HG02981 (cell line): ENCODE data around the gene SLCO4A1.

ENCODE experiments used
- ATAC-seq: cut with Tn5 transposase; IDR thresholded peaks from one replicate; pipeline ENCODE4 v1.9.1; 2021; ENCODE audit warnings: mild to moderate bottlenecking, moderate library complexity; ENCODE audit not compliant: unreplicated experiment

The SLCO4A1 gene

GRCh38 chr20:62710221-62710885 lies 68.0 kb downstream of the SLCO4A1 start:
- no peak for ATAC-seq

GRCh38 chr20:62710886-62711702 lies 68.8 kb downstream of the SLCO4A1 start:
- ATAC-seq, result no peak

GRCh38 chr20:62711703-62712101 lies 69.4 kb downstream of the SLCO4A1 start:
- ATAC-seq, result no peak

GRCh38 chr20:62712606-62713005 lies 70.3 kb downstream of the SLCO4A1 start:
- no peak for ATAC-seq

- no peak for ATAC-seq
Measured at GRCh38 chr20:62714006-62714405, 71.7 kb downstream of the SLCO4A1 start.

- no peak for ATAC-seq
Measured at GRCh38 chr20:62714799-62715198, 72.5 kb downstream of the SLCO4A1 start.

- no peak for ATAC-seq
Measured at GRCh38 chr20:62715201-62715600, 72.9 kb downstream of the SLCO4A1 start.

GRCh38 chr20:62716198-62716940 lies 74.1 kb downstream of the SLCO4A1 start:
- ATAC-seq, result no peak

GRCh38 chr20:62716941-62717310 lies 74.6 kb downstream of the SLCO4A1 start:
- no peak for ATAC-seq

GRCh38 chr20:62717933-62718332 lies 75.6 kb downstream of the SLCO4A1 start:
- no peak for ATAC-seq

- no peak for ATAC-seq
Measured at GRCh38 chr20:62718546-62718945, 76.2 kb downstream of the SLCO4A1 start.

GRCh38 chr20:62719250-62719935 lies 77.1 kb downstream of the SLCO4A1 start:
- ATAC-seq, result no peak
